Left colon (tissue), 2 donors: ENCODE measurements around the gene UBE3C. TPM values are rescaled to one million over a fixed set of nuclear protein-coding genes. Genes with fewer than 3 reads are reported as not detected.
"Not testable (repeated sequence)": the region's sequence is repeated elsewhere in the genome, so short reads cannot be mapped to it uniquely, and the experiment has no call there.

Experiments used
- ATAC-seq: fragments of 200-7000 bp; cut with Tn5 transposase; one replicate; pipeline ENCODE4 v1.9.1; 2020; ENCODE audit warnings: mild to moderate bottlenecking, moderate library complexity
- DNase-seq, 2 donors: peaks; one replicate each; pipeline ENCODE4 v3.0.0-alpha.2; 2020
- intact Hi-C, 2 donors: fragments of 100-400 bp; cut with DNase I in 1 of 2; cut with micrococcal nuclease in 1 of 2; formaldehyde crosslinking; loops; one replicate each; pipeline versions ENCODE4 v1.11.2 to v1.14.0; 2022; cut with DNase I, micrococcal nuclease
- total RNA-seq, 2 donors: library from RNA; stranded (reverse); fragmentation: NEBNext Ultra II Directional; extraction: Animal tissue kit (Norgen Biotek cat#: 25700); gene quantifications; one replicate each; pipeline ENCODE4 v1.2.1, GENCODE V29; 2021
- donor health status: DM: no; HTN: no; CAD: no.
- donor health status: DM: yes; HTN: yes; CAD: no.

Gene UBE3C
- total RNA-seq, 2 donors from 2014 or later = 54.4 to 71.8 TPM

DNA sequence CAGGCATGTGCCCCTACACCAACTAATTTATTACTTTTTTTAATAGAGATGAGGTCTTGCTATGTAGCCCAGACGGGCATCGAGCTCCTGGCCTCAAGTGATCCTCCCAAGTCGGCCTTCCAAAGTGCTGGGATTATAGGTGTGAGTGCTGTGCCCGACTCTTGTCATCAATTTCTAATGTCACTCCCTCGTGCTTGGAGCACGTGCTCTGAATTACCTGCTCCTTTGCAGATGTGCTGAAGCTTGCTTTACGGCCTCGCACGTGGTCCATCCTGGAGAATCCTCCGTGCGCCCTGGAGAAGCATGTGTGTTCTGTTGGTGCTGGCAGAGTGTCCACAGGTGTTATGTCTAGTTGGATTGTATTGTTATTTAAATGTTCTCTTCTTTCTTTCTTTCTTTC, 11.8 kb upstream of the UBE3C start:
- intact Hi-C loops = no loop called here
- DNase-seq (no peak), ATAC-seq (no peak)

DNA sequence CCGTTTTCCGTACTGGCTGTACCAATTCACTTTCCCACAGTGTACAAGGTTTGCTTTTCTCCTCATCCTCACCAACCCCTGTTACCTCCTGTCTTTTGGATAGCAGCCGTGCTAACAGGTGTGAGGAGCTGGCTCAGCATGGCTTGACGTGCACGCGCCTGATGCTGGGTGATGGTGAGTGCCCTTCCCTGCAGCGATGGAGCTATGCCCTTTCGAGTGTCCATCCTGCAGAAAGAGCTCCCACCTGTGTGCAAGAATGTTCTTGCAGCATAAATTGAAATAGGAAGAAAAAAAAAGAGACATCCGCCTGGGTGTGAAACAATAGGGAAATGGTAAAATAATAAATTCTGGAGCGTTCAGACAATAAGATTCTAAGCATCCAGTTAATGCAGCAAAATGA, 9.5 kb upstream of the UBE3C start:
- intact Hi-C loops = no loop called here
- DNase-seq (no peak), ATAC-seq (no peak)

DNA sequence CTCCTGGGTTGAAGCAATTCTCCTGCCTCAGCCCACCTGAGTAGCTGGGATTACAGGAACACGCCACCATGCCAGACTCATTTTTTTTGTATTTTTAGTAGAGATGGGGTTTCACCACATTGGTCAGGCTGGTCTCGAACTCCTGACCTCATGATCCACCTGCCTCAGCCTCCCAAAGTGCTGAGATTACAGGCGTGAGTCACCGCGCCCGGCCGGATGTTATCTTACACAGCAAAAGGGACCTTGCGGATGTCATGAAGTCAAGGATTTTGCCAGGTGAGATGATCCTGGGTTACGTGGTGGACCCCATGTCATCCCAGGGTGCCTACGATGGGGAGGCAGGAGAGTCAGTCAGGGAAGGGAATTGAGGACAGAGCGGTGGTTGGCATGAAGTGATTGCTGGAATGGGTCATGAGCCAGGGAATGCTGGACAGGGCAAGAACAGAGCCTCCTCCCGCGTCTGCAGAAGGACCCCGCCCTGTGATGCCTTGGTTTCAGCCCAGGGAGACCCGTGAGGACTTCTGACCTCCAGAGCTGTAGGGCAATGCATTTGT, 8.7 kb upstream of the UBE3C start:
- ATAC-seq (no peak), DNase-seq (no peak)
- intact Hi-C loops = no loop called here

DNA sequence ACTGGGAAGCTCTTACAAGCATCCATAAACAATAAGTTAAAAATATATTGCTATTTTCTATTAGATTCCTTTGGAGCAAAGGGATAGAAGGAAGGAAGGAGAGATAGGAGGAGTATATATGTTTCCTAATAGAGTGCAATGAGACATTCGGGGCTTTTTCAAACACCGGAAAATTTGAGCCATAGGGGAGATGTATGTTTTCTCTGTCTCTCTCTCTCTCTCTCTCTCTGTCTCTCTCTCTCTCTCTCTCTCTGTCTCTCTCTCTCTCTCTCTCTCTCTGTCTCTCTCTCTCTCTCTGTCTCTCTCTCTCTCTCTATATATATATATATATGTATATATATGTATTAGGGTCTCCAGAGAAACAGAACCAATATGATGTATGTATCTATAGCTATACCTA, 7.9 kb upstream of the UBE3C start:
- intact Hi-C loops, ATAC-seq, DNase-seq: not testable (repeated sequence)

DNA sequence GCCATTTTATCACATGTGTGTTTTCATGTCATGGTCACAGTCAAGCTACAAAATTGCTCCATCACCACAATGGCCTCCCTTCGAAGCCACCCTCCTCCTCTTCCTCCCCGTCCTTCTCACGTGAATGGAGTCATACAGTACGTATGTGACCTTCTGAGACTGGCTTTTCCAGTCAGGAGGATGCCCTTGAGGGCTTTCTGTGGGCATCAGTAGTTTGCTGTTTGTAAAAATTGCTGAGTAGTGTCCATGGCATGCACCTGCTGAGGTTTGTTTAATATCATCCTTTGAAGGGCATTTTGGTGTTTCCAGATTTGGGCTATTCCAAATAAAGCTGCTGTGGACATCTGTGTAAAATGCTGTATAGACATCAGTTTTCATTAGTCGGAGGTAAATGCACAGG, 5.9 kb upstream of the UBE3C start:
- intact Hi-C loops = no loop called here
- ATAC-seq = no peak
- no peak for DNase-seq

DNA sequence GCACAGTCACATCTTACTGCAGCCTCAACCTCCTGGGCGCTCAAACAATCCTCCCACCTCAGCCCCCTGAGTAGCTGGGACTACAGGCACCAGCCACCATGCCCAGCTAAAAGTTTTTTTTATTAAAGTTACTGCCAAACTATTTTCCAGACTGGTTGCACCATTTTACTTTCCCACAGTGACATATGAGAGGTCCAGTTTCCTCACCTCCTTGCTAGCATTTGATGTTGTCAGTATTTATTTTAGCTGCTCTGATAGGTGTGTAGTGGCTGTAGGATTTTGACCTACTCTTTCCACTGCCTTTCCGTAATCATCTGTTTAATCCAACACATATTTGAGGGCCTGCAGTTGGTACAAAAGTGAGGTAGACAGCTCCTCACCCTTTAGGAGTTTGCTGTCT, 5.4 kb upstream of the UBE3C start:
- intact Hi-C loops = no loop called here
- DNase-seq = no peak
- ATAC-seq = no peak

DNA sequence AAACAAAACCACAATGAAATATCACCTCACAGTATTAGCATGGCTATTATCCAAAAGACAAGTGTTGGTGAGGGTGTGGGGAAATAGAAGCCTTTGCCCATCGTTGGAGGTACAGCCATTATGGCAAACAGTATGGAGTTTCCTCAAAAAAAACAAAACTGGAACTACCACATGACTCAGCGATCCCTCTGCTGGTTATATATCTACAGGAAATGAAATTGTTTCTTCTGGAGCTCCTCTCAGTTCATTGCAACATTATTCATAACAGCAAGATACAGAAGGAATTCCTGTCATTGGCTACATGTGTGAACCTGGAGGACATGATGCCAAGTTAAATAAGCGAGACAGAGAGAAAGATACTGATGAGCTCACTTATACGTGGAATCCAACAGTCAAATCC, 2.4 kb upstream of the UBE3C start:
- DNase-seq = no peak
- intact Hi-C loops = loop anchor here in 1 of 2 donors (5.0 kb wide), 1 partner anchor 184 kb away; no protein-coding TSS in a partner anchor
- ATAC-seq = no peak

DNA sequence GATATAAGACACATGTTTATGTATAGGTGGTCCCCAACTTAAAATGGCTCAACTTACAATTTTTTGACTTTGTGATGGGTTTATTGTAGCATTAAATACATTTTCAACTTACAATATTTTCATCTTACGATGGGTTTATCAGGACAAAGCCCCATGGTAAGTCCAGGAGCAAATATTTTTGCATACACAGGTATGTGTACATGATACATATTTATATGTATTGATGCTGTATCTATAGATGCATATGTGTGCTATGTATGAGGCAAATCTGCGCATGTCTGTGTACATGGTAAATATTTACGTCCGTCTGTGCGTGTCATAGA, 664 bp upstream of the UBE3C start:
- intact Hi-C loops = loop anchor here in 1 of 2 donors (5.0 kb wide), 1 partner anchor 186 kb away; no protein-coding TSS in a partner anchor
- ATAC-seq (no peak), DNase-seq (no peak)

DNA sequence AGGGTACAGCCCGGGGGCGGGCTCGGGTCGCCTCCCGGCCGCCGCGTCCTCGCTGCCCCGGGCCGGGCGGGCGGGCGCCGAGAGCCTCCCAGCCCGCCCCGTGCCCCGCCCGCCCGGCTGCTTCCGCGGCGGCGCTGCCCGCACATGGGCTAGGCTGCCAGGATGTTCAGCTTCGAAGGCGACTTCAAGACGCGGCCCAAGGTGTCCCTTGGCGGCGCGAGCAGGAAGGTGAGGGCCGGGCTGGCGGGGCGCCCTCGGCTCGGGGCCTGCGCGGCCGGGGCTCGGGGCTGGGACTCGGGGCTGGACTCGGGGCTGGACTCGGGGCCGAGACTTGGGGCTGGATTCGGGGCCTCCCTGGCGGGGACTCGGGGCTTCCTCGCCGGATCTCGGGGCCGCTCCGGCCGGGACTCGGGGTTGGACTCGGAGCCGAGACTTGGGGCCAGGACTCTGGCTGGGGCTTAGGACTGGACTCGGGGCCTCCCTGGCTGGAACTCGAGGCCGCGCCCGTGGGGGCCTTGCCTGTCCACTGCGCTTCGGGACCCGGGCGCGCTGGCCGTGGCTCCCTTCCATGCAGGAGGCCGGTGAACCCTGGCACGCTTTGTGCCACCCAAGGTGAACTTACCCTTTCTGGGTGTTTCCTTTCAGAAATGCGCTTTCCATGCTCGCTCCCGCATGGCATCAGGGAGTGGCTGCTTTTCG, 534 bp downstream of the UBE3C start:
- intact Hi-C loops = loop anchor here in 1 of 2 donors (5.0 kb wide), 1 partner anchor 187 kb away; no protein-coding TSS in a partner anchor
- peak; percentile 78 for ATAC-seq
- peak; percentile 42 to 74 for DNase-seq

DNA sequence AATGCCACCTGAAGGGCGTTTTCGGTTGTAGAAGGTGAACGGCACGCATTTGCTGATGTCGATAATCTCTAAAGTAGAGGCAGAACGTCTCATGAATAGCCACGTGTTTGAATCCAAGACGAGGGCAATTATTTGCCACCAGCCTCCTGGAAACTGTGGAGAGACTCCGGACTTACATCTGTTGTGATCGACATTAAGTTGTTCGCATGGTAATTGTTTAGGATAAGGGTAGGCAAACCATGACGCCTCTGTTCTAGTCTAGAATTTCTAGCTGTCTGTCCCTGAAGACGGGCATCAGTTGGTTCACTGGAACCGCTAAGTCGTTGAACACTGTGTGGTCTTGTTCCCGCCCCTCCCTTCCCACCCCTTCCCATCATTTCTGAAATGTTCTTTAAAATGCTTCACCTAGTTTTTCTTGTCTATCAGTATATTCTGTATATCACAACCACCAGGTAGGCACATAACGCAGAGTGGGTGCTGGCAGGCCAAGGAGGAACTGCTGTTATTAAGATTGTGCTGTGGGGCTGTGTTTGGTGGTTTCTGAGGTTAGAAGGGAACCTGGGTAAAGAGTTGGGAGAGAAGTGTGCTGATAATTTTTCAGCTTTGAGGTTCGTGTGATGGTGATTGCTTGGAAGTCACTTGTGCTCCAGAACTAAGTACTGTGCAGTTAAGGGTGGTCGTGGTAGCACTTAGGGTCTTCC, 1.2 kb downstream of the UBE3C start:
- ATAC-seq = no peak
- intact Hi-C loops = loop anchor here in 1 of 2 donors (5.0 kb wide), 1 partner anchor 188 kb away; no protein-coding TSS in a partner anchor
- DNase-seq = no peak

DNA sequence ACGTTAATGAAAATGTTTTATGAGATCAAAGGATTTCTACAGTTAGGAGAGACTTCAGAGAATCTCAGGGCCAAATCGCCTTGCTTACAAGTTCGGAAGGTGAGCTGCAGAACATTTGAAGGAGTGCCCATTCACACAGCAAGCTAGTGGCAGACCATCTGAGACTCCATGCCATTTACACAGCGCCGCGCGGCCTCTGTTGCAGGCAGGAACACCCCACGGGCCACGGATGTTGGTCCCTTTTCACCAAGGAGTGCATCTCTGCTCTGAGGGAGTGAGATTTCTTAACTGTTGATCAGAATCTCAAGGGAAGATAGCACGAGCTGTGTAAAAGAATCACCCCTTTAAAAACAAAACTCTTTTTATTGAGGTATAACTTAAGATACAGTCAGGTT, 1.8 kb downstream of the UBE3C start:
- intact Hi-C loops = no loop called here
- ATAC-seq (no peak), DNase-seq (no peak)

DNA sequence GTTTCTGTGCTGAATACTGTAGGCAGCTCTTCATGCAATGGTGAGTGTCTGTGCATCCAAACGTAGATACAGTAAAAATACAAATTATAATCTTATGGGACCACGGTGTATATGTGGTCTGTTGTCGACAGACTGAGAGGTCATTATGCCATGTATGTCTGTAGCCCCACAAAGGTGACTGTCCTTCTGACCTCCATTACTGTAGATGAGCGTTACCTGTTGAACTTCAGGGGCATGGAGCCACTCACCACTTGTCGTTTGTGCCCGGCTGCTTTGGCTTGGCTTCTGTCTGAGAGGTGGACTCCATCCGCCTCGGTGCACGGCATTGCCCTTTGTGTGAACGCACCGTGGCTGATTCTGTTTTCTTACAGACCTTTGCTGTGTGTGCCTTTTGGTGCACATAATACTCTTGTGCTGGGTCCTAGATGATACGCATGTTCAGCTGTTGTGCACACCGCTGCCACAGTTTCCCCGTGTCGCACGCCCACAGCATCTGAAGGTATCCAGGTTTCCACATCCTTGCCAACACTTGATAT, 2.9 kb downstream of the UBE3C start:
- no peak for ATAC-seq
- no peak for DNase-seq
- intact Hi-C loops = no loop called here

DNA sequence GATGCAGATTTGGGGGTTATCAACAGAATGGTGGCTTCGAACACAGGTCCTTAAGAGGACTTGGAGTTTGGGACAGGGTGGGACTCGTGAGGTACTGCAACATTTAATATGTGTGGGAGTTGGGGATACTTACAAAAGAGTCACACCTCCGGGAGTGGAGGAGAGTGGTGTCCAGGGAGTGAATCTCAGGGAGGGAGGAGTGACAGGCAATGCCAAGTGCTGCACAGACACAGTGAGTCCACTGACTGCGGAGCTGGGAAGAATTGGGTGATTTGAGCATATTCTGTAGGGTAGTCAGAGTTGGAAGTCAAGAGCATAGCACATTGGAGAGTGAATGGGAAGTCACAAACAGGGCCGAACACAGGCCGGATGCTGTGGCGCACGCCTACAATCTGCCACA, 5.1 kb downstream of the UBE3C start:
- ATAC-seq (no peak), DNase-seq (no peak)
- intact Hi-C loops = no loop called here

DNA sequence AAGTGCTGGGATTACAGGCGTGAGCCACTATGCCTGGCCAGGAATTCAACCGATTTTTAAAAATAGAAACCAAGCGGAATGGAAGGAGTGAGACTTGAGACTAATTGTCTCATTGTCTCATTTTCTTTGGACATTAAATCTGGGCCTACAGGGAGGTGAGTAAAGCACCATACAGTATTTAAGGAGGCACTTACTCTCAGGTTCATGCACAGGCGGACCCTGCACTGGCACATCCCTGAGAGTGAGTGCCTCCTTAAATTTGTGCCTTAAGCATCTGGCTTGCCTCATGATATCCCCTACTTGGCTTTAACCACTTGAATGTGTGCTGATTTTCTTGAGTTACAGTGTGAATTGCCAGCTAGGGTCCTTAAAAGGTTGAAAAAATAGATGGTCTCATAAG, 10.6 kb downstream of the UBE3C start:
- DNase-seq (no peak), ATAC-seq (no peak)
- intact Hi-C loops = no loop called here

DNA sequence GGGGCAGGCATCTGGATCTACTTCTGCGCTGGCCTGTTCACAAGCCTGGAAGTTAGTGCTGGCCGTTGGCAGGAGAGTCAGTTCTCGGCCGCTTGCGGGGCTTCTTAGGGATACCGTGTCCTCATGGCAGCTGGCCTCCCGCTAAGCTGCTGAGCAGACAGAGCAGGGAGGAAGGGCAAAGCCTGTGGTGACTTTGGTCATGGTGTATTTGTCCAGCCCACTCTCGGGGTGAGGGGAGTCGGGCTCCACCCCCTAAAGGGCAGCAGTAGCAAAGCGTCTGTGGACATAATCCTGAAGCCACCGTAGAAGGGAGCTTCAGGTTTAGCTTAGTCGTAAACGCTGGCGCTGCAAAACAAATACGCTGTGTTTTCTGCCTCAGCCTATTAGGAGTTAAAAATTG, 12.2 kb downstream of the UBE3C start:
- ATAC-seq (no peak), DNase-seq (no peak)
- intact Hi-C loops = no loop called here

DNA sequence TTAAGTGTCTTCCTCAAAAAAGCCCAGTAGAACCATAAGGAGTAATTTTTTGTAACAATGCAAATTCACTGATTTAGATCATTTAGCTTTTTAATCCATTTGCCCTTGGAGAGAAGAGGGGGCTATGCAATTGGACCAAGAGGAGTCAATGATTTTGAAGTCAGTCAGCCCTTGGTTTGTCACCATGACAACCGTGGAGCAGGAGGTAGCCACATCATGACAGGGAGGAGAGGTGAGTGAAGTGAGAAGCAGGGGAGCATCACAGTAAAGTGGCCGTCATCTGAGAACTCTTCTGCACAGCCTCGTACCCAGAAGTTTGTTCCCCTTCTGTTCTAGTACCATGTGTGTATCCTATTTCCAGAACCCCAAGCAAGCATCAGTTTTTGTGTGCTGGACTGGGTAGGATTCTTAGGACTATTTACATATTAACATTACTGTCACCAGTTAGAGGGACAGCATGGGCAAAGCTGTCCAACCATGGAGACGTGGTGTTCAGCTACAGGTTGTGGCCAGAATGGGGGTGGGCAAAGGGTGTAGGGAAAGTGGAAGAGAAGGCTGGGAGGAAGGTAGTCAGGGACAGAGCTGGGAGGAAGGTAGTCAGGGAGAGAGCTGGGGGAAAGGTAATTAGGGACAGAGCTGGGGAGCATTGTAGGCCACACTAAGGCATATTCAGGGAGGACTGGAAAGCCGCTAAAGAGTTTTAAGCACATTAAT, 13.1 kb downstream of the UBE3C start:
- no peak for DNase-seq
- intact Hi-C loops = no loop called here
- ATAC-seq = no peak

DNA sequence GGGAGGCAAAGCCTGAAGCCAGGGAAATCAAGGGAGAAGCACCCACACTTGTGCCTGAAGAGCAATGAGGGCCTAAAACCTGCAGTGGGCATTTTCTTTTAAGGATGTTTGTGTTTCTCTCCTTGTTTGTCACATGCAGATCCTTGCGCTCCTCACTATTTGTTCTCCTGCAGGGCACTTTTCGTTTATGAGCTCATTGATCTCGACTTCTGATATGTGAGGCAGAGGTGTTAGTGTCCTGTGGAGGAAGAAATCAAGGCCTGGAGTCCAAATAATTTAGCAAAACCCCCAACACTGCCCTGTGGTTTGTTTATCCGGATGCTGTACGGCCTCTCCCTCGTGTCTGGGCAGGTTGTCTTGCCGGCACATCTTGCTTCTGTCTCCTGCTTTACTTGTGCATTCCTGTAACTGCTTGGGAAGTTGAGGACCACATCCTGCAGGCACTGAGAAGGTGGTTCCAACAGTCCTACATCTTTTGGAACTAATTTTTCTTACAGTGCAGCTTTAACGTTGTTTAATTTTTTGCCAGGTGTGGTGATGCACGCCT, 13.7 kb downstream of the UBE3C start:
- intact Hi-C loops = no loop called here
- no peak for DNase-seq
- no peak for ATAC-seq

DNA sequence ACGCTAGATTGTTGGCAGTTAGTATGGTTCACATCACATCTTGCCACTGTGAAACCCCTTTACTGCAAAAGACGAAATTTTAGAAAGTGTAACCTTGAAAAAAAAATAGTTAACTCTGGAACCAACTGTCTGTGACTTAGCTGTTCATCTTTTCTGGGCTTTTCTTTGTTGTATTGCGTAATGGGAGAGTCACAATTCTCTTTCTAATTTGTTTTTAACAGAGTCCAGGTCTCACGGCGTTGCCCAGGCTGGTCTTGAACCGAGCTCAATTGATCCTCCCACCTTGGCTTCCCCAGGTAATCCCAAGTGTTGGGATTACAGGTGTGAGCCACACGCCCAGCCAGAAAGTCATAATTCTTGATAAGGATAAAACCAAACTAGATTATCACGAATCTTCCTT, 14.5 kb downstream of the UBE3C start:
- intact Hi-C loops = no loop called here
- no peak for ATAC-seq
- no peak for DNase-seq

DNA sequence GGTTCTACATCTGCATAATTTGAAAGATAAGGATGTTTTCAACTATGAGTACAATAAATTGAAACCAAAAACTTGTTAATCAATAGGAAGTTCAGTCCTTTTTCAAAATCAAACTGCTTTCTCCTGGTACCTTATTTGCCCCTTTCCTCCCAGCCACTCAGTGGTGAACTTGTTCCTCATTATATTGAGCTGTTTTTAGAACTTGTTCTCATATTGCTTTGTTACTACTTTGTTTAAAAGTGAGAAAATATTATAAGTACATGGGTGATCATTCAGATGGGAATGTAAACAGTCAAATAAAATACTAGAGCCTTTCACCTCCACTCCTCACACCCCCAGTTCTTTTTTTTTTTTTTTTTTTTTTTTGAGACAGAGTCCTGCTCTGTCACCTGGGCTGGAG, 17.2 kb downstream of the UBE3C start:
- intact Hi-C loops = no loop called here

More for the DNA sequence above, 17.2 kb downstream of the UBE3C start:
- no peak for ATAC-seq
- no peak for DNase-seq
